Endometrial microvascular endothelial cells (primary cell): ENCODE measurements around the gene GALR3. TPM values are rescaled to one million over a fixed set of nuclear protein-coding genes. Genes with fewer than 3 reads are reported as not detected.

Source experiments
- in situ Hi-C: cut with HindIII; loops from 2 replicates; pipeline ENCODE4 v1.10.0; 2017; ENCODE audit warnings: low sequenced_read_pairs, low pct_unique_long_range_greater_than_20kb; ENCODE audit errors: inconsistent ontology term
- total RNA-seq: library from RNA; depleted of rRNA; stranded (reverse); fragments of >200 nt; gene quantifications from one replicate; pipeline ENCODE4 v1.2.3, GENCODE V29; 2015; ENCODE audit errors: inconsistent ontology term

The GALR3 gene
- total RNA-seq, 1 donor from 2014 or later, result not detected

GRCh38 chr22:37802310-37803194 is 20.6 kb upstream of the GALR3 start:
- in situ Hi-C loops, result no loop called here

DNA sequence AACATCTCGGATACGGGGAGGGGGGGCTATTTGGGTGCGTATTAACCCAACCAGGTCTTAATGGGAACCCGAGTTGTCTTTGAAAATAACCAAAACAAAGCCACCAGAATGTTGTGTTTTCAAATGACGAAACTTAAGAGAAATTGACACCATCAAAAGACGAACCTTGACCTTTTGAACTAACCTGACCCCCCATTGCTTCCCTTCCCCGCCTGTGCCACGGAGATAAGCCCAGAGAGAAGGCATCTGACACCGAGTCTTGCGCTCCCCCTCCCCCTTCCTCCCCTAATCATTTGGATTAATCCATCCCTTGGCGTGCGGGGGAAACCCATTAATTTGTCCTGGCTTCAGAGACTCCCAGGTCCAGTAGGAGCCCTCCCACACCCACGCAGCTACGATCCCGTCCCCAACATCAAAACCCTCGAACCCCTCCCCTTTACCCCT is 20.0 kb upstream of the GALR3 start:
- in situ Hi-C loops, result no loop called here

DNA sequence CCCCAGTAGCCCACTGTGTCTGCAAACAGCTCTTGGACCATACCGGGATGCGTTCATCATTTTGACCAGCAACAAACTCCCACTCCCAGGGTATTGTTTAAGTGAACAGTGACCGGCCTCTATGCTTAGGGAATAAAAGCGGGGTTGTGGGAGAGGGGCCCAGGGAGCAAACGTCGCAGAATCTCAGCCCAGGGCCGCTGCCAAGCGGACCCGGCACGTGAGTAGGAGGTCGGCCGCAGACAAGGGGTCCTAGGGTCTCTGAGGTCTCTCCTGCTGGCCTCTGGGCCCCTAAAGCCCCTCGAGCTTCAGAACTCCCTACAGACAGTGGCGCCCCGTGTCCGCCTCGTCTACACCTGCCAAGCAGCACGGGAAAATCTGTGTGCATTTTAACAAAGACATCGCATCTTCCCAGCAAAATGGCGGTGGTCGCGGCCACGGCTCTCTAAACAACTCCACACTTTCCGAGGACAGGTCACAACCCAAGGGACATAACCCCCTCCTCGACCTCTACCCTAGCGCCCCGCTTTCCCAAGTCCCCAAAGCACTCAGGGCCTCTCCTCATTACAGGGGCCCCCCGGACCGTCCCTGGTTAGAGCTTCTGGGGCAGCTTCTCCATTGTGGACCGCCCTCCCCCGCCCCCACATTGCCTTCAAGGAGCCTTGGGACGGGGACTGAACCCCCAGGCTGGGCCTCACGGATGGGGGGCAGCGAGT is 19.4 kb upstream of the GALR3 start:
- in situ Hi-C loops, result no loop called here

- in situ Hi-C loops, result no loop called here
Observed at GRCh38 chr22:37804352-37804880, 18.8 kb upstream of the GALR3 start.

DNA sequence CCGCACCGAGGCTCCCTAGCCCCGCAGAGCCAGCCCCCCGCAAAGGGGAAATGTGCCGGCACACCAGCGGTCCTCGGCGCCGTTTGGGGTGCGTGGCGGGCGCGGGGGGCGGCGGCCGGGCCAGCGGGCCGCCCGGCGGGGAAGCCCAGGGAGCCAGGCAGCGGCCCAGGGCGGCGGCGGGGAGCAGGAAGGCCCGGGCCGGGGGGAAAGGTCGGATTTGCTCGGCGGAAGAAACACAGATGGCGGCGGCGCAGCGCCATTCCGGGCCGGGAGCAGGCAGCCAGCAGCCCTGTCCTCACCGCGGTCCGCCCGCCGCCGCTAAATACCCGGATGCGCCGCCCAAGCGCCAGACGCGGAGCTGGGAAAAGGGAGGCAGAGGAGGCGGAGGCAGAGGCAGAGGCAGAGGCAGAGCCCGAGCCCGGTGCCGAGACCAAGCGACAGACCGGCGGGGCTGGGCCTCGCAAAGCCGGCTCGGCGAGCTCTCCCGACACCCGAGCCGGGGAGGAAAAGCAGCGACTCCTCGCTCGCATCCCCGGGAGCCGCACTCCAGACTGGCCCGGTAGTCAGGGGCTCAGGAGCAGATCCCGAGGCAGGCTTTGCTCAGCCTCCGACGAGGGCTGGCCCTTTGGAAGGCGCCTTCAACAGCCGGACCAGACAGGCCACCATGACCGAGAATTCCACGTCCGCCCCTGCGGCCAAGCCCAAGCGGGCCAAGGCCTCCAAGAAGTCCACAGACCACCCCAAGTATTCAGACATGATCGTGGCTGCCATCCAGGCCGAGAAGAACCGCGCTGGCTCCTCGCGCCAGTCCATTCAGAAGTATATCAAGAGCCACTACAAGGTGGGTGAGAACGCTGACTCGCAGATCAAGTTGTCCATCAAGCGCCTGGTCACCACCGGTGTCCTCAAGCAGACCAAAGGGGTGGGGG is 18.0 kb upstream of the GALR3 start:
- in situ Hi-C loops, result no loop called here

DNA sequence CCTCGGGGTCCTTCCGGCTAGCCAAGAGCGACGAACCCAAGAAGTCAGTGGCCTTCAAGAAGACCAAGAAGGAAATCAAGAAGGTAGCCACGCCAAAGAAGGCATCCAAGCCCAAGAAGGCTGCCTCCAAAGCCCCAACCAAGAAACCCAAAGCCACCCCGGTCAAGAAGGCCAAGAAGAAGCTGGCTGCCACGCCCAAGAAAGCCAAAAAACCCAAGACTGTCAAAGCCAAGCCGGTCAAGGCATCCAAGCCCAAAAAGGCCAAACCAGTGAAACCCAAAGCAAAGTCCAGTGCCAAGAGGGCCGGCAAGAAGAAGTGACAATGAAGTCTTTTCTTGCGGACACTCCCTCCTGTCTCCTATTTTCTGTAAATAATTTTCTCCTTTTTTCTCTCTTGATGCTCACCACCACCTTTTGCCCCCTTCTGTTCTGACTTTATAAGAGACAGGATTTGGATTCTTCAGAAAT is 17.3 kb upstream of the GALR3 start:
- in situ Hi-C loops, result no loop called here

GRCh38 chr22:37806409-37807333 is 16.5 kb upstream of the GALR3 start:
- in situ Hi-C loops, result no loop called here

DNA sequence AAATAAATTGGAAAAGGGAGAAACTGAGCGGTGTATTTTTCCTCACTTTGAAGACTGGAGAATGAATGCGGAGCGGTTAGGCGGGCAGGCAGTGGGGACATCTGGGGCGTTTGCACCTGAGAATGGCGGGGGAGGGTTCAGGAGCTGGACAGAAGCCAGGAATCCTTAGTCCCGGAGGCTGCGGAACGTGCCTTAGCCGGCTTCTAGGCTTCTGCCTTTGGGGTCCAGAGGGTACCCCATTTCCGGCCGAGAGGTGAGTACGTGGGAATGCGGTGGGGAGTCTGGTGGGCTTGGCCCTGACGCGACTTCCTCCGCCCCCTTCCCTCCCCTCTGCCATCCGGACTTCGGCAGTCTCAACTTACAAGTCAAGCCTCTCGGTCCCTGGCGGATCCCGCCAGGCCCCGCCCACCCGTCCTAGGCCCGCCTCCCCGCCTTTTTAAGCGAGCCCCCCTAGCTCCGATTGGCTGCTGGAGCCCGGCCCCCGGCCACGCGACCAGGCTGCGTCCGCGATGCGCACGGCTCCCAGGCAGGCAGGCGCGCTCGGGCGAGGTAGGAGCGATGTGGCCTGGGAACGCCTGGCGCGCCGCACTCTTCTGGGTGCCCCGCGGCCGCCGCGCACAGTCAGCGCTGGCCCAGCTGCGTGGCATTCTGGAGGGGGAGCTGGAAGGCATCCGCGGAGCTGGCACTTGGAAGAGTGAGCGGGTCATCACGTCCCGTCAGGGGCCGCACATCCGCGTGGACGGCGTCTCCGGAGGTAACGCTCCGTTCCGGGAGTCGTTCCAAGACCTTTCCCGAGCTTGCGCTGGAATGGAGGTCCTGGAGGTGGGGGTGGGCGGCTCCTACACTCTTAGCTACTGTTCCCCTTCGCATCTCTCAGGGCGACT is 15.5 kb upstream of the GALR3 start, which contains the start of gene GCAT:
GCAT (plus strand) TSS at position 525 of the 884 bp plus-strand sequence; CDS start at position 559, 34 bp downstream.
- in situ Hi-C loops, result no loop called here

- in situ Hi-C loops, result no loop called here
Observed at GRCh38 chr22:37808294-37808657, 14.9 kb upstream of the GALR3 start.

GRCh38 chr22:37809672-37810333 is 13.4 kb upstream of the GALR3 start:
- in situ Hi-C loops, result no loop called here

DNA sequence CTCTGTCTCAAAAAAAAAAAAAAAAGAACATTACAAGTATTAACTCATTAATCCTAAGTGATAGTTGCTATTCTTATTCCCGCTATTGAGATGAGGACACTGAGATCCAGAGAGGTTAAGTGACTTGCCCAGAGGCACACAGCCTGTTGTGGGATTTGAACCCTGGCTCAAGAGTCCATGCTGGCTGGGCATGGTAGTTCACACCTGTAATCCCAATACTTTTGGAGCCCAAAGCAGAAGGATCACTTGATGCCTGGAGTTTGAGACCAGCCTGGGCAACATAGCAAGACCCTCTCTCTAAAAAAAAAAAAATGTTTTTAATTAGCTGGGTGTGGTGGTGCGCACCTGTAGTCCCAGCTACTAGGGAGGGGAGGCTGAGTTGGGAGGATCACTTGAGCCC is 11.3 kb upstream of the GALR3 start:
- in situ Hi-C loops, result no loop called here

DNA sequence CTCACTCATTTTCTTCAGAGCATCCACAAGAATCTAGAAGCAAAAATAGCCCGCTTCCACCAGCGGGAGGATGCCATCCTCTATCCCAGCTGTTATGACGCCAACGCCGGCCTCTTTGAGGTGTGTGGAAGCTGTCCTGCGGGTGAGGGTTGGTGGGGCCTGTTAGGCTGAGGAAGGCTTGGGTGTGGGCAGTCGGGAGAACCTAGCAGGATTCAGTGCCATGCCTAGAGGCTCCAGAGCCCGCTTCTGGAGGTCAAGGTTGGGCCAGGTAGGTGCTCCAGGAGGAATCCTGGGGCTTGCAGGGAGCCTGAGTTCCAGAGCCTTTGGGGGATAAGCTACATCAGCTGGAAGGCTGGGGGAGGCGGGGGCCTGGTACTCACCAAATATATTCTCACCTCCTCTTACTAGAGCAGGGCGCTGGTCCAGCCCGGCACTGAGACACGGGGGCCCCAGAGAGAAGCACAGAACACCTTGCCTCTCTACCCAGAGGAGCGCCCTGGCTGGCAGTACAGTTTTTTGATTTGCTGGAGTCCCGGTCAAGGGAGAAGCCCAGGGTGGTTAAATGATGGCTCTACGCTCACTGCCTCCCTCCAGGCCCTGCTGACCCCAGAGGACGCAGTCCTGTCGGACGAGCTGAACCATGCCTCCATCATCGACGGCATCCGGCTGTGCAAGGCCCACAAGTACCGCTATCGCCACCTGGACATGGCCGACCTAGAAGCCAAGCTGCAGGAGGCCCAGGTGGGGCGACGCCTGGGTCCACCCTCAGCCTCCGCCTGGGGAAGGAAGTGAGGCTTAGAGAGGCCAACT is 10.1 kb upstream of the GALR3 start:
- in situ Hi-C loops, result no loop called here

DNA sequence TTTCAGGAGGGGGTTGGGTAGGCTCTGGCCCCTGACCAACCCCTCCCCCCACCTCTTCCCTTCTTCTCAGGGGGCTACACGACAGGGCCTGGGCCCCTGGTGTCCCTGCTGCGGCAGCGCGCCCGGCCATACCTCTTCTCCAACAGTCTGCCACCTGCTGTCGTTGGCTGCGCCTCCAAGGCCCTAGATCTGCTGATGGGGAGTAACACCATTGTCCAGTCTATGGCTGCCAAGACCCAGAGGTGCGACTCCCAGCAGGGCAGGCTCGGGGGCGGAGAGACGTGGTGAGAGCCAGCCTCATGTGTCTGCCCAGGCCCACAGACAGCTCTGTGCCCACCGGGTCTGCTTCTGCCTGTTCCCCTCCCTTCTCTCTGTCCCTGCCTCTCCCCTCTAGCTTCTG is 7.6 kb upstream of the GALR3 start:
- in situ Hi-C loops, result no loop called here

GRCh38 chr22:37816543-37817180 is 6.5 kb upstream of the GALR3 start:
- in situ Hi-C loops, result no loop called here

- in situ Hi-C loops, result no loop called here
Observed at GRCh38 chr22:37817705-37818408, 5.3 kb upstream of the GALR3 start.
